Dedifferentiated amniotic fluid mesenchymal stem cell (primary cell): ENCODE data around the gene UBA1.

Experiments used
- DNase-seq: peaks from one replicate; pipeline ENCODE4 v3.0.0-alpha.2; 2016; ENCODE audit errors: extremely low spot score

UBA1 gene

DNA sequence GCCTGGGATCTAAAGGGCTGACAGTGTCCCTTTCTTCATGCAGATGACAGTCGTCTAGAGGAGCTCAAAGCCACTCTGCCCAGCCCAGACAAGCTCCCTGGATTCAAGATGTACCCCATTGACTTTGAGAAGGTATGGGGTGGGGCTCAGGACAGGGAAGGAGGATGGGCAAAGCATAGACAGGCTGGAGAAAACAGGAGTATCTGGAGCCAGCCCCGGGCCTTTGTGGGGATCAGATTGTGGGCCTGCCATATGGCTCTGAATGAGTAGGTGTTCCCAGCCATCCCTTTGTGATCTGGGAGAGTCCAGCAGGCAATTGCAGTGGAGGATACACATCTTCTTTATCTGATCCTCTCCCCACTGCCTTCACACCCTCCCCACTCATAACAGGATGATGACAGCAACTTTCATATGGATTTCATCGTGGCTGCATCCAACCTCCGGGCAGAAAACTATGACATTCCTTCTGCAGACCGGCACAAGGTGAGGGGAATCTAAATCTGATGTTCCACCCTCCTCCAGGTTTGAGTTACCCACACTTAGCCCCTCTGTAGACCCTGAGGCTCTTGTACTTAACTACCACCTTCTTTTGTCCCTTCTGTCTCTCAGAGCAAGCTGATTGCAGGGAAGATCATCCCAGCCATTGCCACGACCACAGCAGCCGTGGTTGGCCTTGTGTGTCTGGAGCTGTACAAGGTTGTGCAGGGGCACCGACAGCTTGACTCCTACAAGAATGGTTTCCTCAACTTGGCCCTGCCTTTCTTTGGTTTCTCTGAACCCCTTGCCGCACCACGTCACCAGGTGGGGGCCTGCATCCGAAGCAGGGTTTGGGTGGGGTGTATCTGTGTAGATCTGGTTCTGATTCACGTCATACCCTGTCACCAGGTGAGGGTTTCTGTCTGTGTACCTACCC lies 19.0 kb downstream of the UBA1 start:
- DNase-seq = no peak

DNA sequence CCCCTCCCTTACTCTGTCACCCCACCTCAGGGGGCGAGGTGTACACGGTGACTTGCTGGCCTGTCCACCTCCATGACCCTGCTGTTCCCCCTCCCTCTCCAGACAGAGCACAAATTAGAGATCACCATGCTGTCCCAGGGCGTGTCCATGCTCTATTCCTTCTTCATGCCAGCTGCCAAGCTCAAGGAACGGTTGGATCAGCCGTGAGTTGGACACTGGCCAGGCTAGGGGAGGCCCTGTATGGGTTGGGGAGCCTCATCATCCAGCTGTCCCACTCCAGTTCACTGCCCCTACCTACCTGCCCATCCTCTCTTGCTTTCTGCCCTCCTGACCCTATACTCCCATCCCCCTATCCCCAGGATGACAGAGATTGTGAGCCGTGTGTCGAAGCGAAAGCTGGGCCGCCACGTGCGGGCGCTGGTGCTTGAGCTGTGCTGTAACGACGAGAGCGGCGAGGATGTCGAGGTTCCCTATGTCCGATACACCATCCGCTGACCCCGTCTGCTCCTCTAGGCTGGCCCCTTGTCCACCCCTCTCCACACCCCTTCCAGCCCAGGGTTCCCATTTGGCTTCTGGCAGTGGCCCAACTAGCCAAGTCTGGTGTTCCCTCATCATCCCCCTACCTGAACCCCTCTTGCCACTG lies 20.9 kb downstream of the UBA1 start:
- no peak for DNase-seq

- no peak for DNase-seq
Observed at GRCh38 chrX:47215291-47215900, 21.8 kb downstream of the UBA1 start.

DNA sequence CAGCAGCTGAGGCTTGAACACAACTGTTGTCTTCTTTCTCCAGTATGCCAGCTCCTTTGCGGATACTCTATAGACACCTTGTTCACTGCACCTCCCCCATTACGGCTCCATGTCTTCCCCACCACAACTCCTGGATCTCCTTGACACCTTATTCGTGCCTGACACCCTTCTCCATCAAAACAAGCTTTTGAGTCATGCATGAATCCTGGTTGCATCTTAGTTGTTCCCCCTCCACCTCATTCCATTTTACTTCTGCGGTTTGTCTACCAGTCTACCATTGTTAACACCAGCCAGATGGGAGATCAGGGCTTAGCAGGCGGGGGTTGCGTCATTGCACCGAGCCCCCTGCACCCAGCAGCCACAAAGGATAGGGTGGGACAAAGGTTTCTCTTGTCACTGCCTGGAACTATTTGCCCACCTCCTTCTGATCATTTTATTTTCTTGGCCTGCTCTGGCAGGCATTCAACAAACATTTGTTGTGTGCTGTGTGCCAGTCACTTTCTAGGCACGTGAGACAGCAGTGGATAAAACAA lies 22.8 kb downstream of the UBA1 start:
- DNase-seq = no peak

GRCh38 chrX:47217121-47217851 lies 23.7 kb downstream of the UBA1 start:
- peak; percentile 52 for DNase-seq

GRCh38 chrX:47217852-47218279 lies 24.2 kb downstream of the UBA1 start:
- DNase-seq = peak; percentile 99

- peak; percentile 68 for DNase-seq
Observed at GRCh38 chrX:47218280-47218919, 24.8 kb downstream of the UBA1 start, which contains the start of gene CDK16. Gene CDK16 (plus strand): TSS chrX:47218681. CDS start chrX:47223558, 4,877 bp downstream.

GRCh38 chrX:47218920-47219815 lies 25.5 kb downstream of the UBA1 start:
- no peak for DNase-seq

DNA sequence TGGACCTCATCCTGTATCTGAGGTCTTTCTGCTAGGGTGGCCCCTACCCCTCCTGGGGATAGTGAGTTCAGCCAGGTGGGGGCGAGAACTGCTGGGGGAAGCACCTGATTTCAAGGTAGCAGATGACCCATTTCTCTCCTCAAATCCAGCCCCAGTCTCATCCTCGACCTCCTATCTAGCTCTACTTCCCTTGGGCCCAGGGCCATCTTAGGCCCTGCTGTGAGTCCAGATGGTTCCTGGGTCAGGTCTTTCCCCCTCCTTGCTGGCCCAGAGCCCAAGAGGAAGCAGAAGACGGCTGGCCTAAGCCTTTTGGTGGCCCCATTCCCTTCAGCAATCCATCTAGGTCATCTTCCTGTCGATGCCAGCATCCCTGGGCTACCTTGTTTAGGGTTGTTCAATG lies 28.1 kb downstream of the UBA1 start:
- no peak for DNase-seq

GRCh38 chrX:47222751-47223350 lies 29.2 kb downstream of the UBA1 start:
- DNase-seq = no peak

DNA sequence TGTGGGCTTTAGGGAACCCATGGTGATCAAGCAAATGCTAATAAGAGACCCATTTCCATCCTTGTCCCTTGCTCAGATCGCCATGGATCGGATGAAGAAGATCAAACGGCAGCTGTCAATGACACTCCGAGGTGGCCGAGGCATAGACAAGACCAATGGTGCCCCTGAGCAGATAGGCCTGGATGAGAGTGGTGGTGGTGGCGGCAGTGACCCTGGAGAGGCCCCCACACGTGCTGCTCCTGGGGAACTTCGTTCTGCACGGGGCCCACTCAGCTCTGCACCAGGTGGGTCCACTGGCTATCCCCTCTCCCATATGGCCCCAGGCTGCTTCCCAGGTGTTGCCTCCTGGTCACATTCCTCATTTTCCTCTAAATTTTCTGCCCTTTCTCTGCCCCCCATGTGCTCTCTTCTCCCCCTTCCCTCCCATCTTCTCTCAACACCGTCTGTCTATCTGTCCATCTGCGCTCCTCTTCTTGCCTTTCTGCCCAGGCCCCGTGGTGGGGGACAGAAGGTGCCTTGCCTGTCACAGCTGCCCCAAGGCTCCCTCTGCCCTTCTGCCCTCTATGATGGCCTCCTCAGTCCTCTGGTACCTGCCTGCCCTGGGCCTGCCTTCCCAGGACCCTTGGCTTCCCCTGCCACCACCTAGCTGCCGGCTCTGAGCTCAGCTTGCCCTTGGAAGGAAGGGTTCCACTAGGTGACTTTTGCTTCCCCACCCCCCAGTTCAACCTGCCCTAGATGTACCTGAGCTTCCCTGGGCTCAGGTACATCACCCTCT lies 30.0 kb downstream of the UBA1 start:
- DNase-seq = no peak

DNA sequence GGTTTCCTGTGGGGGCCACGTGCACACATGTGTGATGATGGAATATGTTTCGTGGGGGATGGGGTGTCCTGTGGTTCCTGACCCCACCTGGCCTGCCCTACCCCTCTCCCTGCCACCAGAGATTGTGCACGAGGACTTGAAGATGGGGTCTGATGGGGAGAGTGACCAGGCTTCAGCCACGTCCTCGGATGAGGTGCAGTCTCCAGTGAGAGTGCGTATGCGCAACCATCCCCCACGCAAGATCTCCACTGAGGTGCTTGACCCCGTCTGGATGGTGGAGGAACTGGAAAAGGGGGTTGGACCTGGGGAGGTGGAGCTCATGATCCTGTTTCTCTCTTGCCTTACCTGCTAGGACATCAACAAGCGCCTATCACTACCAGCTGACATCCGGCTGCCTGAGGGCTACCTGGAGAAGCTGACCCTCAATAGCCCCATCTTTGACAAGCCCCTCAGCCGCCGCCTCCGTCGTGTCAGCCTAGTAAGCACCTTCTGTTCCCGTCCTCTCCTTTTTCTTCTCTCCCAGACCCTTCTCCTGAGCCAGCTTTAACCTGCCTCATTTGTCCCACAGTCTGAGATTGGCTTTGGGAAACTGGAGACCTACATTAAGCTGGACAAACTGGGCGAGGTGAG lies 30.8 kb downstream of the UBA1 start:
- no peak for DNase-seq

GRCh38 chrX:47224896-47225290 lies 31.3 kb downstream of the UBA1 start:
- DNase-seq = no peak

DNA sequence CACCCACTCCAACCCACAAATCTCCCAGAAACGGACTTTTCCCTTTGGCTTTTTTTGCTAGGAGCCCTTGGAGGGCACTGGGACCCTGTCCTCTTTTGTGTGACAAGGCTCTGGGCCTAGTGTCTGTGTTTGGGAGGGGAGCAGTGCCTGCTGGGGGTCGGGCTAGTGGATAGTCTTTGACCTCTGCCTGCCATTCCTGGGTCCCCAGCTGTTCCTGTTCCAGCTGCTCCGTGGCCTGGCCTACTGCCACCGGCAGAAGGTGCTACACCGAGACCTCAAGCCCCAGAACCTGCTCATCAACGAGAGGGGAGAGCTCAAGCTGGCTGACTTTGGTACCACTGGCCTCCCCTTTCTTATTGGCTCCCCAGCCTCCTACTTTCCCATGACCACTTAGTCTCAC lies 32.4 kb downstream of the UBA1 start:
- DNase-seq = no peak

GRCh38 chrX:47226531-47227333 lies 33.1 kb downstream of the UBA1 start:
- no peak for DNase-seq

GRCh38 chrX:47227334-47227583 lies 33.6 kb downstream of the UBA1 start:
- DNase-seq = no peak

DNA sequence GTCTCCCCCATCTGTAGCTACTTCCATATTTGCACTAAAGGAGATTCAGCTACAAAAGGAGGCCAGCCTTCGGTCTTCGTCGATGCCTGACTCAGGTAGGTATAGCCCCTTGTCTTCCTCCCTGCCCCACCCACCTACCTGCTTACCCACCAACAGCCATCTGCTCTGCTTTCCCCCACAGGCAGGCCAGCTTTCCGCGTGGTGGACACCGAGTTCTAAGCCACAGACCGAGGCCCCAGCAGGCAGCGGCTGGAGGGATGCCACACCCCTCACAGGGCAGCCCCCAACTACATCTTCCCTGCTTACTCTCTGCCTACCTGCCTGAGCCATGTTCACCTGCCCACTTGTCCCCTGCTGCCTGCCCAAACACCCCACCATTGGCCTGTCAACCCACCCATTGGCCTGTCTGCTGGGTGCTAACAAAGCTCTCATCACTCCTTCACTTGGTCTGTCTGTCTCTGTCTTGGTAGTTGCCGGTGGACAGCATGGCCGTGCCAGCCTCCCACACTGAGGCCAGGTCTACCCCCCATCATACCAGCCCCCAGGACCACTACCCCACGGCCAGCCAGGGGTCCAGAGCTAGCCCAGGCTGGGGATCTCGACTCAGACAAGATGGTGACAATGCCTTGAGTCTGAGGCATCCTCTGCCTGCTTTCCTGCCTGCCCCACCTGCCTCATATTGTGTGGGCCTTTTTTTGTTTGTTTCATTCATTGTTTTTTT lies 35.1 kb downstream of the UBA1 start:
- DNase-seq = no peak
